Neural cell (in vitro differentiated cells): ENCODE results near the gene PHGDH. TPM values are rescaled to one million over a fixed set of nuclear protein-coding genes. Genes with fewer than 3 reads are reported as not detected.

Source experiments
- H2AFZ ChIP-seq: fragments of 200-600, 300-800 bp; sonication (generic), shearing (Covaris generic); 2 replicates; pipeline ENCODE4 v1.6.0; 2014; ENCODE audit warnings: low read depth, mild to moderate bottlenecking, antibody characterized with exemption, low read length, moderate library complexity
- H3F3A ChIP-seq: fragments of 200-600 bp; shearing (Covaris generic); 2 replicates; pipeline ENCODE4 v1.6.1; 2016; ENCODE audit warnings: mild to moderate bottlenecking, moderate library complexity, mixed read lengths, antibody characterized with exemption, low read length; ENCODE audit not compliant: insufficient read depth, poor library complexity, severe bottlenecking
- H3K27ac ChIP-seq: fragments of 200-600, 300-800 bp; sonication (generic), shearing (Covaris generic); 2 replicates; pipeline ENCODE4 v1.5.1; 2014; ENCODE audit warnings: mild to moderate bottlenecking, low read length, moderate library complexity
- H3K27me3 ChIP-seq: fragments of 300-800, 200-600 bp; sonication (generic), shearing (Covaris generic); 2 replicates; pipeline ENCODE4 v1.6.0; 2014; ENCODE audit warnings: mild to moderate bottlenecking, low read depth, low read length, moderate library complexity; ENCODE audit not compliant: insufficient read depth
- H3K36me3 ChIP-seq: fragments of 300-800, 200-600 bp; sonication (generic), shearing (Covaris generic); 2 replicates; pipeline ENCODE4 v1.5.1; 2014; ENCODE audit warnings: mild to moderate bottlenecking, antibody characterized with exemption, low read length, moderate library complexity; ENCODE audit not compliant: insufficient read depth
- H3K4me2 ChIP-seq: fragments of 300-800, 200-600 bp; sonication (generic), shearing (Covaris generic); 2 replicates; pipeline ENCODE4 v1.6.0; 2014; ENCODE audit warnings: mild to moderate bottlenecking, low read length
- H3K4me3 ChIP-seq: fragments of 300-800, 200-600 bp; sonication (generic), shearing (Covaris generic); 2 replicates; pipeline ENCODE4 v1.5.1; 2014; ENCODE audit warnings: mild to moderate bottlenecking, low read length, moderate library complexity
- H3K79me2 ChIP-seq: fragments of 200-600 bp; shearing (Covaris generic); replicated peaks from 2 replicates; pipeline ENCODE4 v1.6.0; 2014; ENCODE audit warnings: mild to moderate bottlenecking, low read length, moderate library complexity; ENCODE audit not compliant: insufficient read depth
- H3K9ac ChIP-seq: fragments of 300-800, 200-600 bp; sonication (generic), shearing (Covaris generic); 2 replicates; pipeline ENCODE4 v1.6.1; 2016; ENCODE audit warnings: mild to moderate bottlenecking, low read length, mixed read lengths
- H3K9me2 ChIP-seq: fragments of 200-600 bp; shearing (Covaris generic); 2 replicates; pipeline ENCODE4 v1.6.1; 2016; ENCODE audit warnings: mild to moderate bottlenecking, low read length, mixed read lengths; ENCODE audit not compliant: insufficient read depth
- H3K9me3 ChIP-seq: fragments of 200-600, 300-800 bp; sonication (generic), shearing (Covaris generic); 2 replicates; pipeline ENCODE4 v1.6.1; 2016; ENCODE audit warnings: mild to moderate bottlenecking, mixed run types, low read length, moderate library complexity, mixed read lengths
- H4K20me1 ChIP-seq: fragments of 200-600 bp; shearing (Covaris generic); 2 replicates; pipeline ENCODE4 v1.6.1; 2016; ENCODE audit warnings: mild to moderate bottlenecking, mixed run types; ENCODE audit not compliant: insufficient read depth
- CTCF ChIP-seq: fragments of 450-650 bp; IDR thresholded peaks from 2 replicates; pipeline ENCODE4 v1.5.1; 2014; ENCODE audit warnings: antibody characterized with exemption, mild to moderate bottlenecking, moderate library complexity; ENCODE audit not compliant: poor library complexity, severe bottlenecking
- EP300 ChIP-seq: fragments of 450-650 bp; conservative IDR thresholded peaks from 2 replicates; pipeline ENCODE4 v1.6.1; 2014; ENCODE audit warnings: antibody characterized with exemption, mild to moderate bottlenecking, moderate library complexity; ENCODE audit not compliant: poor library complexity, severe bottlenecking
- EZH2 ChIP-seq: fragments of 200-600, 300-800 bp; shearing (Covaris generic), sonication (generic); IDR thresholded peaks from 2 replicates; pipeline ENCODE4 v1.6.1; 2014; ENCODE audit warnings: antibody characterized with exemption, low read length, borderline replicate concordance, mild to moderate bottlenecking; ENCODE audit not compliant: insufficient read depth, poor library complexity, severe bottlenecking
- MXI1 ChIP-seq: fragments of 450-650 bp; conservative IDR thresholded peaks from 2 replicates; pipeline ENCODE4 v1.6.1; 2014; ENCODE audit warnings: antibody characterized with exemption, mild to moderate bottlenecking; ENCODE audit not compliant: poor library complexity, severe bottlenecking
- POLR2AphosphoS5 ChIP-seq: IDR thresholded peaks from 2 replicates; pipeline ENCODE4 v1.6.1; 2012
- RAD21 ChIP-seq: fragments of 450-650 bp; conservative IDR thresholded peaks from 2 replicates; pipeline ENCODE4 v1.6.1; 2014; ENCODE audit warnings: antibody characterized with exemption, mild to moderate bottlenecking, moderate library complexity
- REST ChIP-seq: IDR thresholded peaks from 2 replicates; pipeline ENCODE4 v1.6.1; 2012; ENCODE audit warnings: borderline replicate concordance
- SMC3 ChIP-seq: fragments of 450-650 bp; conservative IDR thresholded peaks from 2 replicates; pipeline ENCODE4 v1.6.1; 2014; ENCODE audit warnings: antibody characterized with exemption, mild to moderate bottlenecking, moderate library complexity; ENCODE audit not compliant: poor library complexity
- TAF1 ChIP-seq: IDR thresholded peaks from 2 replicates; pipeline ENCODE4 v1.6.1; 2012; ENCODE audit warnings: low read depth
- polyA plus RNA-seq: library from polyadenylated mRNA; depleted of rRNA; stranded (reverse); fragments of >200 nt; gene quantifications from 2 replicates; pipeline ENCODE4 v1.2.3, GENCODE V29; 2014

PHGDH gene
- polyA plus RNA-seq, 1 donor from 2014 or later, result 11.8 TPM

DNA sequence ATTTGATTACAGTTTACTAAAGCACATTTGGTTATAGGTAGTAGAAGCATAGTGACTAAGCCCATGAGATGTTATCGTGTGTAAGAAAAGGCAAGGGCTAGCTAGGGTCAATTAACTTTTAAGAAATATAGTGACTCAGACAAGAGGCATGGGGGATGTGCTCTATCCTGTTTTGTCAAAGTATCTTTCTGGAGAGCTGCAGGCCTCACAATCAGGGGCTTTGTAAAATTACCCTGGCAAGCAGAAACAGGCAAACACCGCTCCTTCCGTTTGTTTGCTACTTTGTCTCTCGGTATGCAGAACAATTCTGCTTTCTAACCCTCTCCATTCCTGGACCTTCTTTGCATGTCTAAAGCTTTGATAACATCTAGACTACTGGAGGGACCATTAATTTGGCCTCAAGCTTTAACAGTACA, 37.6 kb upstream of the PHGDH start:
- H3K36me3 ChIP-seq, result no peaks in the 10 kb centered on the region
- H3K27me3 ChIP-seq, result no peaks in the 10 kb centered on the region
- no peak for TF ChIP-seq EZH2
- TF ChIP-seq REST, result no peak
- TF ChIP-seq EP300, result no peak
- TF ChIP-seq POLR2AphosphoS5, result no peak
- TF ChIP-seq MXI1, result no peak
- TF ChIP-seq TAF1, result no peak
- TF ChIP-seq CTCF, result no peak
- TF ChIP-seq RAD21, result no peak
- H4K20me1 ChIP-seq, result no peaks in the 10 kb centered on the region
- no peak overlapping the region for H3K9ac ChIP-seq
- H2AFZ ChIP-seq, result no peak overlapping the region
- H3K27ac ChIP-seq, result no peak overlapping the region
- no peaks in the 10 kb centered on the region for H3K9me2 ChIP-seq
- H3K9me3 ChIP-seq, result no peaks in the 10 kb centered on the region
- no peaks in the 10 kb centered on the region for H3F3A ChIP-seq
- H3K4me3 ChIP-seq, result no peak overlapping the region
- H3K4me2 ChIP-seq, result no peak overlapping the region
- H3K79me2 ChIP-seq, result no peaks in the 10 kb centered on the region

DNA sequence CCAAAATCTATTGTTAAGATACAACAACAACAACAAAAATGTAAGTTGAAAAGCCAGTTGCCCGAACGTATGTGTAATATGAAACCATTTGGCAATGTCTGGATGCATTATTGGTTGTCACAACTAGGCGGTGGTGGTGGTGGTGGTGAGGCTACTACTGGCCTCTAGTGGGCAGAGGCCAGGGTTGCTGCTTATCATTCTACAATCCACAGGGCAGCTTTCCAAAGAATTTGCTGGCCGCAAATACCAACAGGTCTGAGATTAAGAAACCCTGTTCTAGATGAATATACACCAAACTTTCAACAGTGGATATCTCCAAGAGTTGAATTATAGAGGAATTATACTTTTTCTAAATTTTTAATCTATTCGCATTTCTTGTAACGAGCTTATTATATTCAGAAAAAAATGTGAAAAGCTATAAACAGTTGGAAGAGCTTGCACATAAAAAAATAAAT, 36.9 kb upstream of the PHGDH start:
- no peak overlapping the region for H2AFZ ChIP-seq
- H3K36me3 ChIP-seq, result no peaks in the 10 kb centered on the region
- H3K9ac ChIP-seq, result no peak overlapping the region
- no peaks in the 10 kb centered on the region for H4K20me1 ChIP-seq
- H3F3A ChIP-seq, result no peaks in the 10 kb centered on the region
- no peaks in the 10 kb centered on the region for H3K9me2 ChIP-seq
- H3K79me2 ChIP-seq, result no peaks in the 10 kb centered on the region
- H3K4me2 ChIP-seq, result no peak overlapping the region
- H3K4me3 ChIP-seq, result no peak overlapping the region
- H3K9me3 ChIP-seq, result no peaks in the 10 kb centered on the region
- no peak overlapping the region for H3K27ac ChIP-seq
- no peak for TF ChIP-seq RAD21
- TF ChIP-seq SMC3, result no peak
- no peak for TF ChIP-seq CTCF
- TF ChIP-seq TAF1, result no peak
- no peak for TF ChIP-seq EZH2
- TF ChIP-seq EP300, result no peak
- no peak for TF ChIP-seq POLR2AphosphoS5
- no peak for TF ChIP-seq REST
- no peaks in the 10 kb centered on the region for H3K27me3 ChIP-seq
